BE2C (cell line): ENCODE data around the gene CCDC9B.

Source experiments
- DNase-seq: peaks from one replicate; pipeline ENCODE4 v3.0.0-alpha.2; 2020
- H3K27me3 ChIP-seq: fragments of 250-450 bp; sonication (Bioruptor Pico); 2 replicates; pipeline ENCODE4 v1.5.1; 2020; ENCODE audit warnings: mild to moderate bottlenecking
- H3K36me3 ChIP-seq: fragments of 250-450 bp; sonication (Bioruptor Pico); 2 replicates; pipeline ENCODE4 v1.5.1; 2020; ENCODE audit warnings: mild to moderate bottlenecking
- H3K4me1 ChIP-seq: fragments of 250-450 bp; sonication (Bioruptor Pico); 2 replicates; pipeline ENCODE4 v1.5.1; 2020
- H3K4me3 ChIP-seq: 2 replicates; pipeline ENCODE4 v1.5.1; 2011; ENCODE audit warnings: low read depth, low read length
- H3K9me3 ChIP-seq: fragments of 250-450 bp; sonication (Bioruptor Pico); 2 replicates; pipeline ENCODE4 v1.5.1; 2020
- TF ChIP-seq, protein P1 (sequence below): IDR thresholded peaks from 2 replicates; pipeline ENCODE4 v1.5.1; 2012; ENCODE audit warnings: mild to moderate bottlenecking, low read depth, low read length

The CCDC9B gene

DNA sequence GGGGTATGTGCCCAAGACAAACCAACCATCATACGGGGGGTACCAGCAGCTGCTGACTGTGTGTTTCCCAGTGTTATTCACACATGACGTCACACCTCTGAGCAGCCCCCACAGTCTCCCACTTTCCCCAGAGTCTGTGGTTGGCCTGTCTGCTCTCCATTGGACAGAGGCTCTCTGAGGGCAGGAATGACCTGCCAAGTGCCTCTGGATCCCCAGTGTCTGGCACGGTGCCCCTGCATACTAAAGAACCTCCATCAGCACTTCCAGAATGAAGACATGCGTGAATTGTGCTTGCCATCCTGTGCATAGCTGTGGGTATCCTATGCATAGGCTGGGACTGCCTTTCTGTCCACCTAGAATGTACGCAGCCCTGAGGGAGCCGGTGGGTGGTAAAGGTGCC is 3.5 kb upstream of the CCDC9B start:
- no peak overlapping the region for H3K4me3 ChIP-seq
- H3K4me1 ChIP-seq = peaks cover 21% of the 10 kb centered on the region
- TF ChIP-seq, protein P1, sequence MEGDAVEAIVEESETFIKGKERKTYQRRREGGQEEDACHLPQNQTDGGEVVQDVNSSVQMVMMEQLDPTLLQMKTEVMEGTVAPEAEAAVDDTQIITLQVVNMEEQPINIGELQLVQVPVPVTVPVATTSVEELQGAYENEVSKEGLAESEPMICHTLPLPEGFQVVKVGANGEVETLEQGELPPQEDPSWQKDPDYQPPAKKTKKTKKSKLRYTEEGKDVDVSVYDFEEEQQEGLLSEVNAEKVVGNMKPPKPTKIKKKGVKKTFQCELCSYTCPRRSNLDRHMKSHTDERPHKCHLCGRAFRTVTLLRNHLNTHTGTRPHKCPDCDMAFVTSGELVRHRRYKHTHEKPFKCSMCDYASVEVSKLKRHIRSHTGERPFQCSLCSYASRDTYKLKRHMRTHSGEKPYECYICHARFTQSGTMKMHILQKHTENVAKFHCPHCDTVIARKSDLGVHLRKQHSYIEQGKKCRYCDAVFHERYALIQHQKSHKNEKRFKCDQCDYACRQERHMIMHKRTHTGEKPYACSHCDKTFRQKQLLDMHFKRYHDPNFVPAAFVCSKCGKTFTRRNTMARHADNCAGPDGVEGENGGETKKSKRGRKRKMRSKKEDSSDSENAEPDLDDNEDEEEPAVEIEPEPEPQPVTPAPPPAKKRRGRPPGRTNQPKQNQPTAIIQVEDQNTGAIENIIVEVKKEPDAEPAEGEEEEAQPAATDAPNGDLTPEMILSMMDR = no peak
- DNase-seq = no peak
- H3K27me3 ChIP-seq = no peaks in the 10 kb centered on the region
- H3K9me3 ChIP-seq = no peaks in the 10 kb centered on the region
- no peaks in the 10 kb centered on the region for H3K36me3 ChIP-seq

DNA sequence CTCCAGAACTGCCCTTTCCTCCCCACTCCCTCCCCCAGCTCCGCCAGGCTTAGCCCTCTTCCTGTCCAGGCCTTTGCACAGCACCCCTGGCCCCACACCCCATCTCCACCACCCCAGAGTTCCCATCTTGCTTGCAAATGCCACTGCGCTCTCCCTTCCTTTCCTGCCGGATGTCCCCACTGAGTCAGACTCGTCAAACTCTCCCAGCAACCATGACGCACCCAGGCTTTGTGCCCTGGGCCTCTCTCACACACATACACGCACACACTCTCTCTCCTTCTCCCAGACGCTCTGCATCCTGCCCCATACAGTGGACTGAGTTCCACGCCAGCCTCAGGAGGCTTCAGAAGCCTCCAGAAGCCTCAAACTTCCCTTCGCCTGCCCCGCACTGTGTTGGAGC is 2.8 kb upstream of the CCDC9B start:
- no peaks in the 10 kb centered on the region for H3K36me3 ChIP-seq
- TF ChIP-seq, protein P1 = no peak
- H3K27me3 ChIP-seq = no peaks in the 10 kb centered on the region
- H3K9me3 ChIP-seq = no peaks in the 10 kb centered on the region
- no peak for DNase-seq
- peaks cover 28% of the 10 kb centered on the region for H3K4me1 ChIP-seq
- no peak overlapping the region for H3K4me3 ChIP-seq

DNA sequence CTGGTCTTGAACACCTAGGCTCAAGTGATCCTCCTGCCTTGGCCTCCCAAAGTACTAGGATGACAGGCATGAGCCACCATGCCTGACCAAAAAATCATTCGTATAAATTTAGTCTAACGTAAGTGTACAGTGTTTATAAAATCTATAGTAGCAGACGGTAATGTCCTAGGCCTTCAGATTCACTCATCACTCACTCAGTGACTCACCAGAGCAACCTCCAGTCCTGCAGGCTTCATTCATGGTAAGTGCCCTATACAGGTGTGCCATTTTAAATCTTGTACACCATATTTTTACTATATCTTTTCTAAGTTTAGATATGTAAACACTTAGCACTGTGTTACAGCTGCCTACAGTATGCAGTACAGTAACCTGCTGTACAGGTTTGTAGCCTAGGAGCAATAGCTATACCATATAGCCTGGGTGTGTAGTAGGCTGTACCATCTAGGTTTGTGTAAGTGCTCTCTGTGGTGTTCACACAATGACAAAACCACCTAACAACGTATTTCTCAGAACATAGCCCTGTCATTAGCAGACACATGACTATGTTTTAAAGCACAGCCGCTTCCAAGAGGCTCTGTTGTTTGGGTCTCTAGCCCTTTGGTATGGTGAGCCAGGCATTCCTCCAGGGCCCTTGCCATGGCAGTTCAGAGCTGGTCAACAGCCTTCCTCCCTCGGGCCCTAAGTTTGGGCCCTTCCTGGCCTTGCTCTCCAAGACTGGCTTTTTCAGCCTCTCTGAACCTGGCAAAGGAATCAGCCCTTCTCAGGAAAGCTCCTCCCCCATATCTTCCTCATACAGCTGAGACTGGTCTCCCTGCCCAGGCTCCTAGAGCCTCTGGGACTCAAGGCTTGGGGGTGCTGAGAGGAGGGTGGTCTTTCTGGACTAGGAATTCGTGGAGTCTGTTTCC is 1.9 kb upstream of the CCDC9B start:
- Histone ChIP-seq H3K27me3 (no peaks in the 10 kb centered on the region), H3K4me3 (no peak overlapping the region), H3K4me1 (peaks cover 36% of the 10 kb centered on the region), H3K36me3 (no peaks in the 10 kb centered on the region), H3K9me3 (no peaks in the 10 kb centered on the region)
- no peak for DNase-seq
- TF ChIP-seq, protein P1 = no peak

DNA sequence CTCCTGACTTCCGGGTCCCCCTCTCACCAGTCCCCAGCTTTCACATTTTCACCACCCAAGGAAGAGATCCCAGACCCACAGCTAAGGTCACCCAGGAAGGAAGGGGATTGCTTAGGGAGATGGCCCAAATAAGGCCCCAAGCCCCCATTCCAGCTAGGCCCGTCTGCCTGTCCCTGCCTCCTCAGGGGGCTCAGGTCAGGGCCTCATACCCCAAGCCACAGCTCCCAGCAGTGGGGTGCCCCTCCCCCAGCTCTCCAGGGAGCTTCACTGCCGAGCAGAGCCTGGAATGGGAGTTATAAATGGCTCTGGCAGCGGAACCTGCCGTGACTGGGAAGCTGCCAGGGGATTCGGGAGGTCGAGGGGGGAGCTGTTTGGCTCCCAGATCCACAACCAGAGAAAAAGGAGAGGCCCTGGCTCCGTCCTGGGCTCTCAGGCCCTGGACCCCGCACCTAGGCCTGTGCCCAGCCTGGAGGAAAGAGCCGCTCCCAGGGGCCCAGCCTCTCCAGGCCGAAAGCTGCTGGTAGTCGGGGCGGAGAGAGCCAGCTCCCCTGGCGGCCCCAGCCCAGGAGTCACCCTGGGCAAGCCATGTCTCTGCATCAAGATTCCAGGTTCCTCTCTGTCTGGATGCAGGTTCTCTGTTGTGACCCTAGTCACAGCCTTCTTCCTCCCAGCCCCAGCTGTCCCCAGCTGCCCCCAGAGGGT is 550 bp downstream of the CCDC9B start:
- Histone ChIP-seq H3K4me3 (peak overlapping the region; percentile 46), H3K36me3 (no peaks in the 10 kb centered on the region), H3K27me3 (no peaks in the 10 kb centered on the region), H3K4me1 (peaks cover 57% of the 10 kb centered on the region), H3K9me3 (no peaks in the 10 kb centered on the region)
- TF ChIP-seq, protein P1 = no peak
- DNase-seq = peak; percentile 89

DNA sequence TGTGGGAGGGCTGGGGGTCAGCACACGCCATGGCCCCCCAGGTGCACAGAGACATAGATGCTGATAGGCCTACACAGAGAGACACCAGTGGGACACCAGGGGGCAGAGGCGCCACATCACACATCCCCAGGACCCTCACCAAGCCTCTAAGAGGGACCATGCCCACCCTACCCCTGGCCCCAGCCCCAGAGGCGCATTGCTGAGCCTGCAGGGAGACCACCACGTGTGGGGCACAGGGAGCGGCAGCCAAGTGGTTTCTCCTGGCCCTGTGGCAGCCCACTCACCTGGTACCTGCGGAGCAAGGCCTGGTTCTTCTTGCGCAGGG is 1.2 kb downstream of the CCDC9B start:
- Histone ChIP-seq H3K4me3 (peak overlapping the region; percentile 46), H3K9me3 (no peaks in the 10 kb centered on the region), H3K4me1 (peaks cover 63% of the 10 kb centered on the region), H3K36me3 (no peaks in the 10 kb centered on the region), H3K27me3 (no peaks in the 10 kb centered on the region)
- TF ChIP-seq, protein P1 = peak; percentile 61
- DNase-seq = peak; percentile 66

DNA sequence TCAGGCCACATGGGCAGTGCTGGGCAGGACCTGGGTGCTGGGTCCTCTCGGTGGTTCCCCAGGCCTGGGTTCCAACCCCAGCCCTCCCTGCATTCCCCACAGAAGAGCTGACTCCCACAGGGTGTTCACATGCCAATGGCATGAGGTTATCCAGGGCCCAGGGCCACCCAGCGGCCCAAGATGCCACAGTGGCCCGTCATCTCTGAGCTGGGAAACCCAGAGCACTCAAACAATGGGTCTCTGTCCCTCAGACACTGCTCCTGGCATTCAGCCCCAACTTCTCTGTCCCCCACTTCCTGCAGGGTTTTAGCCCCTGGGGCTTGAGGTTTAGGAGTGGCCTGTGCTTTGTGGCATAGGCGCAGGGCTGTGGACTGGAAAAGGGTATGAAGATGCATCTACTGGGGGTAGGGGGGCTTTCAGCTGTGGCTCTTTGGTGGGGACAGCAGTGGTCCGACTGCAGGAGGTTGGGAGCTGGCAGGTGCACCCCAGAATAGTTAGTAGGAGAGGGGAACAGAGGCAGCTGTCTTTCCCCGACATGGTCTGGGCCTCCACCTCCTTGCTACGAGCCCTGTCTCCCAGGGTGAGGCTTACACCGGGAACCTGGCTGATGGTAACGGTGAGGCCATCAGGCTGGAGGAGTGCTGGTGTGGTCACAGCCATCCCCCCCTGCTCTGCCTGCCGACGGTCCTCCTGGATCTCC is 1.7 kb downstream of the CCDC9B start:
- TF ChIP-seq, protein P1 = no peak
- H3K27me3 ChIP-seq = no peaks in the 10 kb centered on the region
- no peaks in the 10 kb centered on the region for H3K9me3 ChIP-seq
- no peaks in the 10 kb centered on the region for H3K36me3 ChIP-seq
- no peak overlapping the region for H3K4me3 ChIP-seq
- DNase-seq = no peak
- peaks cover 66% of the 10 kb centered on the region for H3K4me1 ChIP-seq
